Stimulated activated naive B cell treated with anti-CD40 and anti-IgM and Interleukin-4, amounts not matched to agents 10 μg/mL and 1 μg/mL and 100 μg/mL, for 72 hours (primary cell): Measurements from ENCODE around the gene THNSL1.

ENCODE experiments used
- ATAC-seq, 2 donors: fragments of 150-1000 bp; cut with Tn5 transposase; replicated peaks; 2 replicates each; pipeline ENCODE4 v1.10.0; 2021; ENCODE audit warnings: moderate library complexity in 1 of 2
- DNase-seq: peaks from one replicate; pipeline ENCODE4 v3.0.0; 2021
- H3K27ac Mint-ChIP-seq: one replicate; pipeline ENCODE4 v1.8.0; 2022; ENCODE audit warnings: mild to moderate bottlenecking, mixed read lengths
- H3K27me3 Mint-ChIP-seq, 2 donors: one replicate each; pipeline ENCODE4 v1.8.0; 2022; ENCODE audit warnings: mixed read lengths in 2 of 2
- H3K36me3 Mint-ChIP-seq, 2 donors: one replicate each; pipeline ENCODE4 v1.8.0; 2022; ENCODE audit warnings: mixed read lengths in 2 of 2, mild to moderate bottlenecking in 1 of 2
- H3K4me1 Mint-ChIP-seq, 2 donors: one replicate each; pipeline ENCODE4 v1.8.0; 2022; ENCODE audit warnings: mixed read lengths in 2 of 2, mild to moderate bottlenecking in 1 of 2
- H3K4me3 Mint-ChIP-seq, 2 donors: one replicate each; pipeline ENCODE4 v1.8.0; 2022; ENCODE audit warnings: mild to moderate bottlenecking in 2 of 2, mixed read lengths in 2 of 2, moderate library complexity in 1 of 2
- H3K9me3 Mint-ChIP-seq, 2 donors: one replicate each; pipeline ENCODE4 v1.8.0; 2022; ENCODE audit warnings: mixed read lengths in 2 of 2, mild to moderate bottlenecking in 1 of 2

Gene THNSL1

GRCh38 chr10:25023278-25023677 lies 6.9 kb downstream of the THNSL1 start:
- peaks cover 10 to 11% of the 10 kb centered on the region in 2 donors for H3K36me3 Mint-ChIP-seq
- no peaks in the 10 kb centered on the region for H3K27me3 Mint-ChIP-seq
- ATAC-seq (no peak), DNase-seq (no peak)
- H3K4me1 Mint-ChIP-seq, result peaks cover 0 to 9% of the 10 kb centered on the region in 2 donors
- no peak overlapping the region for H3K4me3 Mint-ChIP-seq
- H3K27ac Mint-ChIP-seq, result no peak overlapping the region
- H3K9me3 Mint-ChIP-seq, result no peaks in the 10 kb centered on the region

DNA sequence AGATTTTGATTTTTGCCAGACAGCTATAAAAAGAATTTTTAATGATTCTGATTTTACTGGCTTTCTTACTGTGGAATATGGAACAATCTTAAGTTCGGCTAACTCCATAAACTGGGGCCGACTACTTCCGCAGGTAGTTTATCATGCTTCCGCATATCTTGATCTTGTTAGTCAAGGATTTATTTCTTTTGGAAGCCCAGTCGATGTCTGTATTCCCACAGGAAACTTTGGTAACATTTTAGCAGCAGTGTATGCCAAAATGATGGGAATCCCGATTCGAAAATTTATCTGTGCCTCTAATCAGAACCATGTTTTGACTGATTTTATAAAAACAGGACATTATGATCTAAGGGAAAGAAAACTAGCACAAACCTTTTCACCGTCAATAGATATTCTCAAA lies 8.1 kb downstream of the THNSL1 start:
- Mint-ChIP-seq H3K27ac (no peak overlapping the region), H3K9me3 (no peaks in the 10 kb centered on the region), H3K4me3 (no peak overlapping the region), H3K27me3 (no peaks in the 10 kb centered on the region), H3K36me3 (peaks cover 10 to 11% of the 10 kb centered on the region in 2 donors), H3K4me1 (peaks cover 0 to 7% of the 10 kb centered on the region in 2 donors)
- no peak for DNase-seq
- no peak for ATAC-seq

- Mint-ChIP-seq H3K9me3 (peaks cover 3 to 4% of the 10 kb centered on the region in 2 donors), H3K4me3 (no peak overlapping the region), H3K4me1 (peaks cover 0 to 5% of the 10 kb centered on the region in 2 donors), H3K27me3 (no peaks in the 10 kb centered on the region), H3K27ac (no peak overlapping the region), H3K36me3 (peaks cover 14 to 15% of the 10 kb centered on the region in 2 donors)
- ATAC-seq (no peak), DNase-seq (no peak)
Observed at GRCh38 chr10:25026463-25026862, 10.1 kb downstream of the THNSL1 start.

GRCh38 chr10:25028711-25029110 lies 12.3 kb downstream of the THNSL1 start:
- H3K4me3 Mint-ChIP-seq, result no peak overlapping the region
- peaks cover 7 to 8% of the 10 kb centered on the region in 2 donors for H3K36me3 Mint-ChIP-seq
- no peak overlapping the region for H3K27ac Mint-ChIP-seq
- no peak for DNase-seq
- H3K27me3 Mint-ChIP-seq, result no peaks in the 10 kb centered on the region
- H3K4me1 Mint-ChIP-seq, result peaks cover 0 to 1% of the 10 kb centered on the region in 2 donors
- no peak for ATAC-seq
- H3K9me3 Mint-ChIP-seq, result peaks cover 3 to 4% of the 10 kb centered on the region in 2 donors

DNA sequence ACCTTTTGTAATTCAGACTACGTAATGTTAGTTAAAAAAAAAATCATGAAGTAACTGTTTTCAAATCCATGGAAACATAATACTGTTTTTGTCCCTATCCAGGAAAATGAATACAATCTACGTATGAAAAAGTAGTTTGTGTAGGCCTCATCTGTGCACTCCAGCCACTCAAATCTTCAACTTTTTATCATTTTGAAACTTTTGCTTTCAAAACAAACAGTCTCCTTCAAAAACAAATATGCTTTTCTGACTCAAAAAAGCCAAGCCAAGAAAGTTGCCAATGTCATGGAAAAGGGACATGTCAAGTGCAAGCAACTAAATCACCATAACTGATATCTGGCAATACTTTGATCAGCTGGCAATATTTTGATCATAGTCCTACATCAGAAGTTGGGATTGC lies 13.1 kb downstream of the THNSL1 start:
- Mint-ChIP-seq H3K9me3 (peaks cover 3 to 4% of the 10 kb centered on the region in 2 donors), H3K27me3 (no peaks in the 10 kb centered on the region), H3K4me3 (no peak overlapping the region), H3K36me3 (peaks cover 3 to 4% of the 10 kb centered on the region in 2 donors), H3K27ac (no peak overlapping the region), H3K4me1 (no peaks in the 10 kb centered on the region)
- ATAC-seq, result no peak
- no peak for DNase-seq

- H3K27me3 Mint-ChIP-seq, result peaks cover 7 to 13% of the 10 kb centered on the region in 2 donors
- H3K36me3 Mint-ChIP-seq, result no peaks in the 10 kb centered on the region
- ATAC-seq, result peak; percentile 39 to 52
- no peak overlapping the region for H3K4me3 Mint-ChIP-seq
- no peak overlapping the region for H3K27ac Mint-ChIP-seq
- no peak for DNase-seq
- H3K9me3 Mint-ChIP-seq, result no peaks in the 10 kb centered on the region
- peaks cover 2 to 8% of the 10 kb centered on the region in 2 donors for H3K4me1 Mint-ChIP-seq
Observed at GRCh38 chr10:25036381-25036780, 20.0 kb downstream of the THNSL1 start.

DNA sequence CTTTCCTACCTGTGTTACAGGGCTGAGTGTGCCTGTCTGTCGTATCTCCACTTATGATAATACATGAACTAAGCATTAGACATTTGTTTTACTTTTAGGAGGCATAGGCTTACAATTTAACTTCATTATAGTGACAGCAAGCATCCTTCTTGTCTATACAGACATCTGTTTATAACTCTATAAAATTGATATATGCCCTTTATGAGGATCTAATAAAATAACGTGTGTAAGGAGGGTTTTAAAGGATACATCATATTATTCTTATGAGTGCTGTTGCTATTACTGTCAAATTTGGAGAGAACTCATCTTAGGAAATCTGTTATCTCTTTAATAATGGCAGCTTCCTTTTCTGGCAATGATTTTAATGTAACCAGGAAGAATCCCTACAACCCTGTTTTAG lies 21.9 kb downstream of the THNSL1 start:
- no peak for ATAC-seq
- no peak overlapping the region for H3K27ac Mint-ChIP-seq
- H3K4me1 Mint-ChIP-seq, result peaks cover 2 to 8% of the 10 kb centered on the region in 2 donors
- no peaks in the 10 kb centered on the region for H3K9me3 Mint-ChIP-seq
- no peak overlapping the region for H3K4me3 Mint-ChIP-seq
- no peaks in the 10 kb centered on the region for H3K36me3 Mint-ChIP-seq
- no peak for DNase-seq
- peaks cover 7 to 13% of the 10 kb centered on the region in 2 donors for H3K27me3 Mint-ChIP-seq

GRCh38 chr10:25039531-25039930 lies 23.1 kb downstream of the THNSL1 start:
- ATAC-seq (no peak), DNase-seq (no peak)
- no peak overlapping the region for H3K4me3 Mint-ChIP-seq
- H3K36me3 Mint-ChIP-seq, result no peaks in the 10 kb centered on the region
- peaks cover 8 to 15% of the 10 kb centered on the region in 2 donors for H3K27me3 Mint-ChIP-seq
- no peaks in the 10 kb centered on the region for H3K9me3 Mint-ChIP-seq
- H3K27ac Mint-ChIP-seq, result no peak overlapping the region
- H3K4me1 Mint-ChIP-seq, result peaks cover 2 to 8% of the 10 kb centered on the region in 2 donors

DNA sequence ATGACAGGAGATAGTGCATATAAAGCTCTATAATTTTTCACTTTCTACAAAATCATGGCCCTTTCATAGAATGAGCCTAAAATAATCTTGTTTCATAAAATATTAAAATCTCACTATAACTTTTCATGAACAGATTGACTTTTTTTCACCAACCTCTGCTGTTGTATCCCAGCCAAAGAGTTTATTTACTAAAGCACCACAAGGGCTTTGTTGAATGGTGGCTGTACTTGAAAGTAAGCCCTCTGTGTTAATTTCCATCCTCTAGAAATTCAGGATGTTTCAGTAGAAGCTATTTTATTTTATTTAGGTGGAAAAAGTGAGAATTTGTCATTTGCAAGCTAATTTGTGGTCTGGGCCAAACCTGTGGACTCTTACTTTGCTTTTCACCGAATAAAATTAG lies 30.2 kb downstream of the THNSL1 start:
- Mint-ChIP-seq H3K36me3 (no peaks in the 10 kb centered on the region), H3K4me3 (no peak overlapping the region), H3K4me1 (no peaks in the 10 kb centered on the region), H3K9me3 (peaks cover 0 to 5% of the 10 kb centered on the region in 2 donors), H3K27ac (no peak overlapping the region), H3K27me3 (peaks cover 20 to 28% of the 10 kb centered on the region in 2 donors)
- ATAC-seq, result no peak
- DNase-seq, result no peak

DNA sequence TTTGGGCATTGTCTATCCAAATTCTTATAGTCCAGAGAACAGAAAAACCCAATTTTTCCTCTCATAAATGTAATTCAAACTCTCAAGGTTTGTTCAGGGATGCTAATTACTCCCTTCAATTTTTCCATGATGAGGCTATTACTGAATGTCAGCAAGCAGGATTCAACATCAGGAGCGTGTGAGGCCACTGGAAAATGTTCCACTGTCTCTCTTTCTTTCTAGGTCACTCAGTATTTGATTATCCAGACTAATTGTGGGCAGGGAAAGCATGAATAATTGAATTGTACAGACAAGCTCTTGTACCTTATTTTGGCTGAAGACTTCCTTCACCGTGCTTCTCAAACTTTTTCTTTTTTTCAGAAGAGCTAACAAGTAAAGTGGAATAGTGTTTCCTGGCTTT lies 30.7 kb downstream of the THNSL1 start:
- ATAC-seq, result no peak
- no peaks in the 10 kb centered on the region for H3K4me1 Mint-ChIP-seq
- H3K27ac Mint-ChIP-seq, result no peak overlapping the region
- no peak for DNase-seq
- no peaks in the 10 kb centered on the region for H3K36me3 Mint-ChIP-seq
- H3K4me3 Mint-ChIP-seq, result no peak overlapping the region
- H3K27me3 Mint-ChIP-seq, result peaks cover 20 to 28% of the 10 kb centered on the region in 2 donors
- peaks cover 0 to 5% of the 10 kb centered on the region in 2 donors for H3K9me3 Mint-ChIP-seq

DNA sequence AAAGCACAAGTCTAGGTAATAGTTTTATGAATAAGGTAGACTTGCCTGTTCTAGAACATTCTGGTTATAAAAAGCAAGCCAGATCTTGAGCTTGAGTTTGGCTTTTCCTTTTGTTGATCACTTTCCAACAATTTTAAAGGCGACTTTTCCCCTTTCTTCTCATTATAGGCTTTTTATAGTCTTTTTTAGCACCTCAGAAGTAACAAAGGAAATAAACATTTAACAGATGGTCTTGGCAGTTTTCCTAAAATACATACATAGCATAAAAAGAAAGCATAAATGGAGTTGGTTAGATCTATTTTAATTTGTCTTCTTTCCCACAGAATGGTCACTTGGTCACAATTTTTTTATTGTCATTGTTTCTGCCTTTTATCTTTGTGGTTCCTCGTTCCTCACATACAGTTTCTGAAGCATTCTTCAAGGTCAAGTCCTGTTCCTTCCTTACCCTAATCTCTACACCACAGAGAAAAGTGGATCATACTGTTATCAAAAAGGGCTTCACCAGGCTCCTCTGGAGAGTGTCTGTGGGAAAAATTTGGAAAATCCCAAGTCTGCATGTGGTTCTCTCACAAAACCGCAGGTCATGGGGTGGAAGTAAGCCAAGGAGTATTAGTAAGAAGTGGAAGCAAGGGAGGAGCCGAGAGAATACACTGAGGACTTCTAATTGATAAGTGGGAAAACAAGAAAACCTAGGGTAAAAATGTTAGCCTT lies 31.3 kb downstream of the THNSL1 start:
- H3K4me1 Mint-ChIP-seq, result no peaks in the 10 kb centered on the region
- no peak for ATAC-seq
- H3K9me3 Mint-ChIP-seq, result peaks cover 0 to 5% of the 10 kb centered on the region in 2 donors
- peaks cover 20 to 28% of the 10 kb centered on the region in 2 donors for H3K27me3 Mint-ChIP-seq
- H3K27ac Mint-ChIP-seq, result no peak overlapping the region
- no peaks in the 10 kb centered on the region for H3K36me3 Mint-ChIP-seq
- DNase-seq, result no peak
- no peak overlapping the region for H3K4me3 Mint-ChIP-seq

DNA sequence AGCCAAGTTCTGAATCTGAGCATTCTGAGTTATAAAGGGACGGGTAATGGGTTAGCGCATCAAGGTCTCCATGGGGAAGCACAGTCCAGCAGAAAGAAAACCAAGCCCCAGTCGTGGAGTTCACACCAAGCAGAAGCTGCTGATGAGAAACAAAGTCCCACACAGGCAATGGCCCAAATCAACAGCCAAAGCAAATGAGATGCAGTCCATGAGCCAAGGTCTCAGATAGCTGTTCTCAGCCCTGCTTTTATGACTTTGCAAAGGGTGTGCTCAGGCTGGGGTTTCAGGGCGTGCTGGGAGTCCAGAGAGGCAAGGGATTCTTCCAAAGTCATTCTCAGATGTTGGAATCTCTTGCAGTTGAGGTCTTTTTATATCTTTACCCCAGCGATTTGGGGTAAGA lies 32.0 kb downstream of the THNSL1 start:
- no peaks in the 10 kb centered on the region for H3K36me3 Mint-ChIP-seq
- no peak for DNase-seq
- ATAC-seq, result no peak
- no peaks in the 10 kb centered on the region for H3K4me1 Mint-ChIP-seq
- peaks cover 0 to 5% of the 10 kb centered on the region in 2 donors for H3K9me3 Mint-ChIP-seq
- H3K4me3 Mint-ChIP-seq, result no peak overlapping the region
- H3K27ac Mint-ChIP-seq, result no peak overlapping the region
- H3K27me3 Mint-ChIP-seq, result peaks cover 20 to 28% of the 10 kb centered on the region in 2 donors

- no peak overlapping the region for H3K4me3 Mint-ChIP-seq
- no peak for DNase-seq
- H3K27me3 Mint-ChIP-seq, result peaks cover 15 to 21% of the 10 kb centered on the region in 2 donors
- no peaks in the 10 kb centered on the region for H3K4me1 Mint-ChIP-seq
- no peak overlapping the region for H3K27ac Mint-ChIP-seq
- ATAC-seq, result no peak
- H3K36me3 Mint-ChIP-seq, result no peaks in the 10 kb centered on the region
- H3K9me3 Mint-ChIP-seq, result peaks cover 0 to 5% of the 10 kb centered on the region in 2 donors
Observed at GRCh38 chr10:25049966-25050365, 33.6 kb downstream of the THNSL1 start.

GRCh38 chr10:25050402-25050801 lies 34.0 kb downstream of the THNSL1 start:
- no peak for ATAC-seq
- no peak overlapping the region for H3K27ac Mint-ChIP-seq

DNA sequence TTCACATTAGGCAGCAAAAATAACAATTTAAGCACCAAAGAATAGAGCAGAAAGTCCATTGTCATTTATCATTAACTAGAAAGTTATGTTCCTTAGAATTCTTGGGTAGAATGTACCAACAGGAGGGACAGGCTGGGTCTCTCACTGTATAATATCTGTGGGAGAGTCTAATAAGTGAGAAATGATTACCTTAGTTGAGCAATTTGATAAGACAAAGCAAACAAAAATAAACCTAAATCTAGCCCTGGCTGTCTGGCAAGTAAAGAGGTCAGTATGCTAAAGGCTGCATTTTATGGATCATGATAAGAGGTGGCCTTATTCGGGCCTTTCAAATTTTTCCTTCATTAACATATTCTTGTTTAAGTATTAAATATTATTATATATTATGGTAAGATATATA lies 35.6 kb downstream of the THNSL1 start:
- ATAC-seq, result no peak
- DNase-seq, result no peak
- H3K27ac Mint-ChIP-seq, result no peak overlapping the region

More at GRCh38 chr10:25050402-25050801, 34.0 kb downstream of the THNSL1 start:
- Mint-ChIP-seq H3K4me3 (no peak overlapping the region), H3K4me1 (no peaks in the 10 kb centered on the region), H3K27me3 (peaks cover 14 to 21% of the 10 kb centered on the region in 2 donors), H3K9me3 (peaks cover 0 to 5% of the 10 kb centered on the region in 2 donors), H3K36me3 (no peaks in the 10 kb centered on the region)
- no peak for DNase-seq

More for the DNA sequence above, 35.6 kb downstream of the THNSL1 start:
- Mint-ChIP-seq H3K4me3 (no peak overlapping the region), H3K36me3 (no peaks in the 10 kb centered on the region), H3K27me3 (peaks cover 14 to 21% of the 10 kb centered on the region in 2 donors), H3K4me1 (no peaks in the 10 kb centered on the region), H3K9me3 (peaks cover 0 to 5% of the 10 kb centered on the region in 2 donors)
